ENCODE measurements around the gene PDZD7.

DNA sequence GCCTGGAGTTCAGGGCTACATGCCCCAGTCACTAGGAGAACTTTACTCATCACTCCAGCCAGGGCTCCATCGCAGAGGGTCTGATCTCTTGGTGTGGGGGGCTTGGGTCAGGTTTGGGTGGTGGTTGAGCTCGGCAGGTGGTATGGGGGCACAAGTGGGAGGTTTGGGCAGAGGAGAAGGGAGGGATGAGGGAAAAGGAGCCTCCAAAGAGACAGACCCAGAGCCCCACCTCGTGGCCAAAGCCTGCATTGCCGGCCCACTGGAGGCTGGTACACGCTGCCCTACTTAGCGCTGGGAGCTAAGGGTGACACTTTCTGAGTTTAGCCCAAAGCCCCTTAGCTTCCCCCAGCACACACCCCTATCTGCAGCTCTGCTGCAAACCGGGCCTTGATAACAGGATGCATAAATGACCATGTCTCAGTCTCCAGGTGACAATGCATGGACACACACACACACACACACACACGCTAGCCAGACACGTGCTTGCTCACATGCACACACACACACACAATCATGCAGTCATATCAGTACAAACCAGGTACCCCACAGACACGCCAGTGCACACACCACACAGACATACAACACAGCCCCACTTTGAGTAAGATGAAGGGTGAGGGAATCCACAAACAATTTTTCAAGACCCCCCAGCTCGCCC is 16.6 kb downstream of the PDZD7 start:
- TF ChIP-seq, protein P1, sequence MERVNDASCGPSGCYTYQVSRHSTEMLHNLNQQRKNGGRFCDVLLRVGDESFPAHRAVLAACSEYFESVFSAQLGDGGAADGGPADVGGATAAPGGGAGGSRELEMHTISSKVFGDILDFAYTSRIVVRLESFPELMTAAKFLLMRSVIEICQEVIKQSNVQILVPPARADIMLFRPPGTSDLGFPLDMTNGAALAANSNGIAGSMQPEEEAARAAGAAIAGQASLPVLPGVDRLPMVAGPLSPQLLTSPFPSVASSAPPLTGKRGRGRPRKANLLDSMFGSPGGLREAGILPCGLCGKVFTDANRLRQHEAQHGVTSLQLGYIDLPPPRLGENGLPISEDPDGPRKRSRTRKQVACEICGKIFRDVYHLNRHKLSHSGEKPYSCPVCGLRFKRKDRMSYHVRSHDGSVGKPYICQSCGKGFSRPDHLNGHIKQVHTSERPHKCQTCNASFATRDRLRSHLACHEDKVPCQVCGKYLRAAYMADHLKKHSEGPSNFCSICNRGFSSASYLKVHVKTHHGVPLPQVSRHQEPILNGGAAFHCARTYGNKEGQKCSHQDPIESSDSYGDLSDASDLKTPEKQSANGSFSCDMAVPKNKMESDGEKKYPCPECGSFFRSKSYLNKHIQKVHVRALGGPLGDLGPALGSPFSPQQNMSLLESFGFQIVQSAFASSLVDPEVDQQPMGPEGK (CRISPR knock-in tag; IDR thresholded peaks at IDR 0.05; ENCODE audit: borderline replicate concordance), result no peak
- TF ChIP-seq OSR1 (CRISPR knock-in tag; IDR thresholded peaks at IDR 0.05) (no peak), ARNTL (CRISPR knock-in tag; IDR thresholded peaks at IDR 0.05; ENCODE audit: borderline replicate concordance, low read depth) (no peak), PPARA (CRISPR knock-in tag; IDR thresholded peaks at IDR 0.05; ENCODE audit: borderline replicate concordance) (no peak), CSDC2 (CRISPR knock-in tag; IDR thresholded peaks at IDR 0.05) (no peak), ZFP30 (CRISPR knock-in tag; IDR thresholded peaks at IDR 0.05) (no peak)
- TF ChIP-seq, protein P2, sequence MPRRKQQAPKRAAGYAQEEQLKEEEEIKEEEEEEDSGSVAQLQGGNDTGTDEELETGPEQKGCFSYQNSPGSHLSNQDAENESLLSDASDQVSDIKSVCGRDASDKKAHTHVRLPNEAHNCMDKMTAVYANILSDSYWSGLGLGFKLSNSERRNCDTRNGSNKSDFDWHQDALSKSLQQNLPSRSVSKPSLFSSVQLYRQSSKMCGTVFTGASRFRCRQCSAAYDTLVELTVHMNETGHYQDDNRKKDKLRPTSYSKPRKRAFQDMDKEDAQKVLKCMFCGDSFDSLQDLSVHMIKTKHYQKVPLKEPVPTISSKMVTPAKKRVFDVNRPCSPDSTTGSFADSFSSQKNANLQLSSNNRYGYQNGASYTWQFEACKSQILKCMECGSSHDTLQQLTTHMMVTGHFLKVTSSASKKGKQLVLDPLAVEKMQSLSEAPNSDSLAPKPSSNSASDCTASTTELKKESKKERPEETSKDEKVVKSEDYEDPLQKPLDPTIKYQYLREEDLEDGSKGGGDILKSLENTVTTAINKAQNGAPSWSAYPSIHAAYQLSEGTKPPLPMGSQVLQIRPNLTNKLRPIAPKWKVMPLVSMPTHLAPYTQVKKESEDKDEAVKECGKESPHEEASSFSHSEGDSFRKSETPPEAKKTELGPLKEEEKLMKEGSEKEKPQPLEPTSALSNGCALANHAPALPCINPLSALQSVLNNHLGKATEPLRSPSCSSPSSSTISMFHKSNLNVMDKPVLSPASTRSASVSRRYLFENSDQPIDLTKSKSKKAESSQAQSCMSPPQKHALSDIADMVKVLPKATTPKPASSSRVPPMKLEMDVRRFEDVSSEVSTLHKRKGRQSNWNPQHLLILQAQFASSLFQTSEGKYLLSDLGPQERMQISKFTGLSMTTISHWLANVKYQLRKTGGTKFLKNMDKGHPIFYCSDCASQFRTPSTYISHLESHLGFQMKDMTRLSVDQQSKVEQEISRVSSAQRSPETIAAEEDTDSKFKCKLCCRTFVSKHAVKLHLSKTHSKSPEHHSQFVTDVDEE (CRISPR knock-in tag; IDR thresholded peaks at IDR 0.05), result no peak
- TF ChIP-seq, protein P3, sequence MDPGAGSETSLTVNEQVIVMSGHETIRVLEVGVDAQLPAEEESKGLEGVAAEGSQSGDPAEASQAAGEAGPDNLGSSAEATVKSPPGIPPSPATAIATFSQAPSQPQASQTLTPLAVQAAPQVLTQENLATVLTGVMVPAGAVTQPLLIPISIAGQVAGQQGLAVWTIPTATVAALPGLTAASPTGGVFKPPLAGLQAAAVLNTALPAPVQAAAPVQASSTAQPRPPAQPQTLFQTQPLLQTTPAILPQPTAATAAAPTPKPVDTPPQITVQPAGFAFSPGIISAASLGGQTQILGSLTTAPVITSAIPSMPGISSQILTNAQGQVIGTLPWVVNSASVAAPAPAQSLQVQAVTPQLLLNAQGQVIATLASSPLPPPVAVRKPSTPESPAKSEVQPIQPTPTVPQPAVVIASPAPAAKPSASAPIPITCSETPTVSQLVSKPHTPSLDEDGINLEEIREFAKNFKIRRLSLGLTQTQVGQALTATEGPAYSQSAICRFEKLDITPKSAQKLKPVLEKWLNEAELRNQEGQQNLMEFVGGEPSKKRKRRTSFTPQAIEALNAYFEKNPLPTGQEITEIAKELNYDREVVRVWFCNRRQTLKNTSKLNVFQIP (CRISPR knock-in tag; IDR thresholded peaks at IDR 0.05; ENCODE audit: borderline replicate concordance, low read depth), result no peak

All from SK-N-SH treated with all-trans-retinoic acid at 6 μM for 48 hours (cell line).